Sigmoid colon (tissue), 7 donors: Measurements from ENCODE around the gene ZNF544. TPM values are rescaled to one million over a fixed set of nuclear protein-coding genes. Genes with fewer than 3 reads are reported as not detected.

Source experiments
- DNase-seq: peaks from one replicate; pipeline ENCODE4 v3.0.0-alpha.2; 2019
- H3K27ac ChIP-seq, 4 donors: fragments of 200-600 bp; sonication (generic); one replicate each; pipeline ENCODE4 v1.5.1; 2016 to 2019; ENCODE audit warnings: mild to moderate bottlenecking in 1 of 4
- H3K27me3 ChIP-seq, 3 donors: fragments of 200-600 bp; sonication (generic); one replicate each; pipeline ENCODE4 v1.5.1; 2019; ENCODE audit warnings: mild to moderate bottlenecking in 1 of 3
- H3K36me3 ChIP-seq, 4 donors: fragments of 200-600 bp; sonication (generic); one replicate each; pipeline ENCODE4 v1.5.1; 2016 to 2019
- H3K4me1 ChIP-seq, 4 donors: fragments of 200-600 bp; sonication (generic); one replicate each; pipeline ENCODE4 v1.5.1; 2017 to 2019
- H3K4me3 ChIP-seq, 4 donors: fragments of 200-600 bp; sonication (generic); one replicate each; pipeline ENCODE4 v1.5.1; 2017 to 2019; ENCODE audit warnings: mild to moderate bottlenecking in 2 of 4, moderate library complexity in 1 of 4
- H3K9me3 ChIP-seq, 4 donors: fragments of 200-600 bp in 3 of 4; sonication (generic) in 3 of 4; one replicate each; pipeline versions ENCODE4 v1.5.1 to v1.6.1; 2013 to 2019
- EP300 ChIP-seq, 4 donors: sonication (generic); formaldehyde crosslinking; IDR thresholded peaks; one replicate each; pipeline ENCODE4 v1.6.1; 2017; ENCODE audit warnings: antibody characterized with exemption in 4 of 4
- POLR2A ChIP-seq, 2 donors: fragments of 450-650 bp; IDR thresholded peaks; one replicate each; pipeline ENCODE4 v1.6.1; 2016; ENCODE audit warnings: antibody characterized with exemption in 2 of 2, mild to moderate bottlenecking in 2 of 2, moderate library complexity in 2 of 2
- POLR2AphosphoS5 ChIP-seq, 4 donors: sonication (generic); formaldehyde crosslinking; IDR thresholded peaks; one replicate each; pipeline ENCODE4 v1.6.1; 2017; ENCODE audit warnings: antibody characterized with exemption in 4 of 4
- WGBS, 2 donors: extraction: QIAGEN DNeasy Blood & Tissue Kit; methylation state at CpG; one replicate each; pipeline ENCODE4 v1.1.7; 2013; 5-methylcytosine and 5-hydroxymethylcytosine counted together
- intact Hi-C: fragments of 100-400 bp; cut with DNase I; formaldehyde crosslinking; loops from one replicate; pipeline ENCODE4 v1.15.1; 2023
- polyA plus RNA-seq, 3 donors: library from polyadenylated mRNA; stranded (reverse); fragments of 200-250 nt; gene quantifications; one replicate each; pipeline ENCODE4 v1.2.3, GENCODE V29; 2013
- total RNA-seq, 4 donors: library from RNA; depleted of rRNA; stranded (reverse); fragments of >200 nt; gene quantifications; one replicate each; pipeline ENCODE4 v1.1.0, GENCODE V29; 2016
- TF ChIP-seq, protein P1 (sequence below), 4 experiments: fragments of 450-650 bp in 3 of 4; fragments of 200-600 bp in 1 of 4; IDR thresholded peaks; one replicate each; pipeline ENCODE4 v1.5.1; 2016 to 2019; ENCODE audit warnings: antibody characterized with exemption in 4 of 4, mild to moderate bottlenecking in 3 of 4, moderate library complexity in 2 of 4
- donor health status: healthy with polysubstance abuse.
- donor health status: Bipolar disorder and iron deficiency.
- donor health status: healthy.

The ZNF544 gene
- total and polyA plus RNA-seq, 7 donors = 16.4 to 45.1 (median 28.6) TPM

DNA sequence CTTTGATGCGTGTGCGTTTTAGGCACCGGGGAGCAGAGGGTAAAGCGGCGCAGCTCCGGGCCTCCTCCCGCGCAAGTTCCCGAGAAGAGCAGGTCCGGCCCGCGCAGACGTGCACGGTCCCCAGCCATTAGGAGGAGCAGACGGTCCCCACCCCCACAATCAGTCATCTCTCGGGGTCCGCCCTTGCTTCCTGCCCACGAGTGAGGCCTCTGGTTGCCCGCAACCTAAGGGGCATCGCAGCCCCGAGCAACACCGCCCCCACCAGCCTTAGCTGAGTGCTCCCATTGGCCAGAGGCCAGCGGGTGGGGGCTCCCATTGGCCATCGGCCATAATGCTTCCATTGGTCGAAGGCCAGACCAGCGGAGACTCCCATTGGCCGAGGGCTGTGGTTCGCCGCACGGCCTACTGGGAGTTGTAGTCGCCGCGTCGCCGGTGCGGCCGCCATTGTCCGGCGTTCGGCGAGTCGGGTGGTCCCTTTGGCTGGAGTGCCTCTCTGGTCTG lies 49.9 kb downstream of the ZNF544 start, which contains the start of gene ZNF8:
TSS of gene ZNF8 (plus strand) at position 415 of the 501 bp plus-strand sequence. CDS start 127 bp downstream, outside the sequence.
- DNase-seq = peak; percentile 98
- Histone ChIP-seq H3K27me3 (no peaks in the 10 kb centered on the region), H3K4me1 (peaks cover 0 to 23% (median 19%) of the 10 kb centered on the region in 4 donors), H3K36me3 (peaks cover 0 to 21% (median 9%) of the 10 kb centered on the region in 4 donors), H3K4me3 (peak within 1 kb of the TSS; percentile 76 to 89 (median 86)), H3K9me3 (peaks cover 0 to 16% (median 12%) of the 10 kb centered on the region in 4 donors), H3K27ac (peak within 1 kb of the TSS; percentile 88 to 94 (median 90))
- intact Hi-C loops = loop anchor here (2.0 to 5.0 kb wide), 3 partner anchors 26 to 96 kb away; partner anchors contain the start of genes ERVK3-1, ZNF274 and ZSCAN22
- TF ChIP-seq, protein P1, sequence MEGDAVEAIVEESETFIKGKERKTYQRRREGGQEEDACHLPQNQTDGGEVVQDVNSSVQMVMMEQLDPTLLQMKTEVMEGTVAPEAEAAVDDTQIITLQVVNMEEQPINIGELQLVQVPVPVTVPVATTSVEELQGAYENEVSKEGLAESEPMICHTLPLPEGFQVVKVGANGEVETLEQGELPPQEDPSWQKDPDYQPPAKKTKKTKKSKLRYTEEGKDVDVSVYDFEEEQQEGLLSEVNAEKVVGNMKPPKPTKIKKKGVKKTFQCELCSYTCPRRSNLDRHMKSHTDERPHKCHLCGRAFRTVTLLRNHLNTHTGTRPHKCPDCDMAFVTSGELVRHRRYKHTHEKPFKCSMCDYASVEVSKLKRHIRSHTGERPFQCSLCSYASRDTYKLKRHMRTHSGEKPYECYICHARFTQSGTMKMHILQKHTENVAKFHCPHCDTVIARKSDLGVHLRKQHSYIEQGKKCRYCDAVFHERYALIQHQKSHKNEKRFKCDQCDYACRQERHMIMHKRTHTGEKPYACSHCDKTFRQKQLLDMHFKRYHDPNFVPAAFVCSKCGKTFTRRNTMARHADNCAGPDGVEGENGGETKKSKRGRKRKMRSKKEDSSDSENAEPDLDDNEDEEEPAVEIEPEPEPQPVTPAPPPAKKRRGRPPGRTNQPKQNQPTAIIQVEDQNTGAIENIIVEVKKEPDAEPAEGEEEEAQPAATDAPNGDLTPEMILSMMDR (IDR thresholded peaks at IDR 0.05) = no peak
- peak; percentile 45 to 69 for TF ChIP-seq POLR2A (IDR thresholded peaks at IDR 0.05)
- TF ChIP-seq POLR2AphosphoS5 (IDR thresholded peaks at IDR 0.05) = peak; percentile 71 to 95 (median 88)
- TF ChIP-seq EP300 (IDR thresholded peaks at IDR 0.05) = peak in 1 of 4 donors; percentile 23
- 0% methylated on average over 42 of the region's 42 CpGs for WGBS, 2 donors

DNA sequence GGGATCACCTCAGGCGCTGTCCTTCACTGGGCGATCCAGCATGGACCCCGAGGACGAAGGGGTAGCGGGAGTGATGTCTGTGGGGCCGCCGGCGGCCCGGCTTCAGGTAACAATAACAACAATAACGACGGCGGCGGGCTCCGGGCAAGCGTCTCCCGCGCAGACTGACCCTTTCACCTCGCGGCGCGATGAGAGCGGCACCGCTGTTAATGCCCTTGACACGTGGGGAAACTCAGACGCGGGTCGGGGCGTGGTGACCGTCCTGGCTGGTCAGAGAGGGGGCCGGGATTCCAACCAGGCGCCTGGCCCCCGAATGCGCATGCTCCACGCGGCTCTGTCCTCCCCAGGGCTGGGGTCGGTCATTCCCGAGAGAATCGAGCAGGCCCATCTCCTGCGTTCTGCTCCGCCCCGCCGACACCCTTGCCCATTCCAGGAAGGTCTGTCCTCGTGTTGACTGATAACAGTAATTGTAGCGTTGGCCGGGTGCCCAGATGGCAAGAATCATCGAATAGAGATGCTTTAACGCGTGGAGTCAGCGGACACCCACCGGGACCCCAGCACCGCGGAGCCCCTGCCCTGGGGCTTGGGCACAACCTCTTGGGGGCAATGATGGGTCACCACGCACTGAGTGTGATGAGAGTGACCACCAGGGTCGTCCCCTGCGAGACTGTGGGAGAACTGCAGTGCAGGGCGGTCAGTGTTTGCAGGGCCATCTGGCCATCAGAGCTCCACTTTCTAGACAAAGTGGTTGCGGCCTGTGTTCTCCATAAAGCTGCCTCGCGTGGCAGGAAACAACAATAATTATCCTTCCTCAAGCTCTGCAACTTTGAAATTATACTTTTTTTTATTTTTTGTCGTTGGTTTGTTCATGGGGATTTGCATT lies 50.6 kb downstream of the ZNF544 start:
- DNase-seq = peak; percentile 84
- intact Hi-C loops = loop anchor here (2.0 to 5.0 kb wide), 3 partner anchors 26 to 97 kb away; partner anchors contain the start of genes ERVK3-1, ZNF274 and ZSCAN22
- Histone ChIP-seq H3K27ac (peak overlapping the region; percentile 88 to 94 (median 90)), H3K36me3 (peaks cover 0 to 17% (median 9%) of the 10 kb centered on the region in 4 donors), H3K27me3 (no peaks in the 10 kb centered on the region), H3K4me3 (peak overlapping the region; percentile 76 to 89 (median 86)), H3K4me1 (peaks cover 0 to 23% (median 19%) of the 10 kb centered on the region in 4 donors), H3K9me3 (peaks cover 0 to 12% (median 9%) of the 10 kb centered on the region in 4 donors)
- 6 to 10% methylated on average over 60 of the region's 60 CpGs for WGBS, 2 donors
- TF ChIP-seq POLR2A (IDR thresholded peaks at IDR 0.05) (no peak), POLR2AphosphoS5 (IDR thresholded peaks at IDR 0.05) (no peak), EP300 (IDR thresholded peaks at IDR 0.05) (no peak)
- TF ChIP-seq, protein P1 (IDR thresholded peaks at IDR 0.05) = no peak

DNA sequence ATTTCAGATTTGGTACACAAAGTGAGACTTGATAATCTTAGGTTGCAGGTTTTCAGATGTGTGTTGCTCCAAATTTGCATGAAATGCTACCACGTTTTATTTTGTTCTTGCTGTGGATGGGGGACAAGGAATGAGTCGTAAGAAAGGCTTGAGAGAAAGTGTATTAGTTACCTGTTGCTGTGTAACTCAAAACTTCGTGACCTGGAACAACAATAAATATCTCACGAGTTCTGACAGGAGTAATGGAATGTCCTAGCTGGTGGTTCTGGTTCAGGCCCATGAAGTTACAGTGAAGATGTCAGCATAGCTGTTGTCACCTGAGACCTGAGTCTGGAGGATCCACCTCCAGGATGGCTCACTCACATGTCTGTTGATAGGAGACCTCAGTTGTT lies 51.2 kb downstream of the ZNF544 start:
- intact Hi-C loops = loop anchor here (2.0 to 5.0 kb wide), 3 partner anchors 25 to 98 kb away; partner anchors contain the start of genes ERVK3-1, ZNF274 and ZSCAN22
- peaks cover 0 to 6% (median 4%) of the 10 kb centered on the region in 4 donors for H3K9me3 ChIP-seq
- 81 to 91% methylated on average over 4 of the region's 4 CpGs for WGBS, 2 donors
- TF ChIP-seq POLR2A (IDR thresholded peaks at IDR 0.05) = no peak
- no peak for TF ChIP-seq POLR2AphosphoS5 (IDR thresholded peaks at IDR 0.05)
- TF ChIP-seq EP300 (IDR thresholded peaks at IDR 0.05) = no peak
- TF ChIP-seq, protein P1 (IDR thresholded peaks at IDR 0.05) = no peak
- no peak for DNase-seq
- H3K4me3 ChIP-seq = peak overlapping the region in 3 of 4 donors; percentile 76 to 89 (median 87)
- peaks cover 0 to 23% (median 19%) of the 10 kb centered on the region in 4 donors for H3K4me1 ChIP-seq
- H3K27ac ChIP-seq = peak overlapping the region in 3 of 4 donors; percentile 88 to 94 (median 91)
- peaks cover 0 to 16% (median 6%) of the 10 kb centered on the region in 4 donors for H3K36me3 ChIP-seq
- H3K27me3 ChIP-seq = no peaks in the 10 kb centered on the region

DNA sequence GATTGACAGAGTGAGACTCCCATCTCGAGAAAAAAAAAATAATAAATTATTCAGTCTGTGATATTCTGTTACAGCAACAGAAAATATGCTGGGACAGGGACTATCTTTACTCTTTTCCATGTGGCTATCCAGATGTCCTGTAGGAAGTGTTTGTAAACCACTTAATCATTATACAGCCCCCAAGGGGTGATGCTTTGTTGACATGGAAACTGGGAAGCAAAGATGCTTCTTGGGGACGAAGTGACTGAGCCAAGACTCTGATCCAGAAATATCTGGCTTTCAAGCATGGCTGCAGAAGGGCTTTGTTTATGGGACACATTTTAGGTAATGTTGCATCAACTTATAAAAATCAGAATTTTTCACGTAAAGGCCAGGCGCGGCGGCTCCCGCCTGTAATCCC lies 55.5 kb downstream of the ZNF544 start:
- H3K4me3 ChIP-seq = no peak overlapping the region
- intact Hi-C loops = no loop called here
- 94 to 95% methylated on average over 7 of the region's 7 CpGs for WGBS, 2 donors
- H3K36me3 ChIP-seq = peaks cover 20 to 45% (median 32%) of the 10 kb centered on the region in 4 donors
- TF ChIP-seq POLR2A (IDR thresholded peaks at IDR 0.05) (no peak), EP300 (IDR thresholded peaks at IDR 0.05) (no peak), POLR2AphosphoS5 (IDR thresholded peaks at IDR 0.05) (no peak)
- TF ChIP-seq, protein P1 (IDR thresholded peaks at IDR 0.05) = no peak
- H3K9me3 ChIP-seq = no peaks in the 10 kb centered on the region
- no peak for DNase-seq
- no peaks in the 10 kb centered on the region for H3K27me3 ChIP-seq
- peaks cover 0 to 14% (median 13%) of the 10 kb centered on the region in 4 donors for H3K4me1 ChIP-seq
- no peak overlapping the region for H3K27ac ChIP-seq
